ENCODE results near the gene ZNF367.
"Not testable (repeated sequence)": the region's sequence is repeated elsewhere in the genome, so short reads cannot be mapped to it uniquely, and the experiment has no call there.

The ZNF367 gene

GRCh38 chr9:96399325-96399633 lies 18.9 kb downstream of the ZNF367 start:
- DNase-seq (ENCODE audit: low spot score): no peak

- no peak for DNase-seq (ENCODE audit: low spot score)
These were observed 19.4 kb downstream of the ZNF367 start for GRCh38 chr9:96398582-96399324.

GRCh38 chr9:96395964-96396363 lies 22.2 kb downstream of the ZNF367 start:
- no peak for DNase-seq (ENCODE audit: low spot score)

GRCh38 chr9:96394832-96395496 lies 23.2 kb downstream of the ZNF367 start:
- no peak for DNase-seq (ENCODE audit: low spot score)

- no peak for DNase-seq (ENCODE audit: low spot score)
These were observed 25.9 kb downstream of the ZNF367 start for GRCh38 chr9:96392263-96392662.

- DNase-seq (ENCODE audit: low spot score): no peak
These were observed 27.0 kb downstream of the ZNF367 start for GRCh38 chr9:96391021-96391765.

- no peak for DNase-seq (ENCODE audit: low spot score)
These were observed 30.0 kb downstream of the ZNF367 start for GRCh38 chr9:96388144-96388543.

- DNase-seq (ENCODE audit: low spot score): no peak
These were observed 32.0 kb downstream of the ZNF367 start for GRCh38 chr9:96386157-96386556.

GRCh38 chr9:96383165-96383942 lies 34.8 kb downstream of the ZNF367 start, which contains the start of gene SLC35D2:
TSS of gene SLC35D2 (minus strand) at chr9:96383711. CDS start at chr9:96383634, 77 bp downstream.
- DNase-seq (ENCODE audit: low spot score): peak; percentile 84

GRCh38 chr9:96382839-96383164 lies 35.4 kb downstream of the ZNF367 start:
- no peak for DNase-seq (ENCODE audit: low spot score)

- DNase-seq (ENCODE audit: low spot score): peak; percentile 68
These were observed 36.0 kb downstream of the ZNF367 start for GRCh38 chr9:96382175-96382574.

GRCh38 chr9:96381696-96382095 lies 36.5 kb downstream of the ZNF367 start:
- no peak for DNase-seq (ENCODE audit: low spot score)

- no peak for DNase-seq (ENCODE audit: low spot score)
These were observed 37.0 kb downstream of the ZNF367 start for GRCh38 chr9:96381125-96381524.

- DNase-seq (ENCODE audit: low spot score): no peak
These were observed 38.7 kb downstream of the ZNF367 start for GRCh38 chr9:96379461-96379860.

- no peak for DNase-seq (ENCODE audit: low spot score)
These were observed 40.0 kb downstream of the ZNF367 start for GRCh38 chr9:96378187-96378586.

GRCh38 chr9:96376891-96377874 lies 41.0 kb downstream of the ZNF367 start:
- DNase-seq (ENCODE audit: low spot score): no peak

GRCh38 chr9:96375507-96375906 lies 42.7 kb downstream of the ZNF367 start:
- not testable (repeated sequence) for DNase-seq (ENCODE audit: low spot score)

- no peak for DNase-seq (ENCODE audit: low spot score)
These were observed 50.2 kb downstream of the ZNF367 start for GRCh38 chr9:96367943-96368342.

- DNase-seq (ENCODE audit: low spot score): no peak
These were observed 54.8 kb downstream of the ZNF367 start for GRCh38 chr9:96363175-96363967.

GRCh38 chr9:96362119-96362518 lies 56.1 kb downstream of the ZNF367 start:
- DNase-seq (ENCODE audit: low spot score): not testable (repeated sequence)

Data from RKO (cell line).